HEK293 (cell line): ENCODE results near the gene DENND10.
A peak's percentile ranks its signal among the peaks of the same experiment; 100 is the strongest.

Source experiments
- GLI2 ChIP-seq: fragments of 450-650 bp; formaldehyde crosslinking; IDR thresholded peaks from 2 replicates; pipeline ENCODE4; 2017; ENCODE audit warnings: missing biosample characterization, missing genetic modification characterization, low read depth, borderline replicate concordance
- GLIS2 ChIP-seq: fragments of 450-650 bp; formaldehyde crosslinking; IDR thresholded peaks from 2 replicates; pipeline ENCODE4 v1.5.1; 2016; ENCODE audit warnings: missing biosample characterization, missing genetic modification characterization
- KLF1 ChIP-seq: fragments of 450-650 bp; formaldehyde crosslinking; IDR thresholded peaks from 2 replicates; pipeline ENCODE4 v1.5.1; 2016; ENCODE audit warnings: missing biosample characterization, missing genetic modification characterization
- MEIS1 ChIP-seq: sonication (generic); formaldehyde crosslinking; IDR thresholded peaks from 2 replicates; pipeline ENCODE4 v1.8.1; 2022; ENCODE audit warnings: missing genetic modification reagents, mild to moderate bottlenecking, borderline replicate concordance
- OSR2 ChIP-seq: fragments of 450-650 bp; formaldehyde crosslinking; IDR thresholded peaks from 2 replicates; pipeline ENCODE4 v1.5.1; 2016; ENCODE audit warnings: missing biosample characterization, missing genetic modification characterization
- PRDM4 ChIP-seq: fragments of 450-650 bp; formaldehyde crosslinking; IDR thresholded peaks from 2 replicates; pipeline ENCODE4 v1.5.1; 2017; ENCODE audit warnings: missing biosample characterization, missing genetic modification characterization
- SCRT2 ChIP-seq: fragments of 450-650 bp; formaldehyde crosslinking; IDR thresholded peaks from 2 replicates; pipeline ENCODE4 v1.5.1; 2016; ENCODE audit warnings: missing biosample characterization, missing genetic modification characterization
- SP7 ChIP-seq: fragments of 450-650 bp; formaldehyde crosslinking; IDR thresholded peaks from 2 replicates; pipeline ENCODE4 v1.5.1; 2016; ENCODE audit warnings: missing biosample characterization, missing genetic modification characterization
- ZBTB6 ChIP-seq: fragments of 450-650 bp; formaldehyde crosslinking; IDR thresholded peaks from 2 replicates; pipeline ENCODE4 v1.5.1; 2017; ENCODE audit warnings: missing biosample characterization, missing genetic modification characterization
- ZFP3 ChIP-seq: fragments of 450-650 bp; formaldehyde crosslinking; IDR thresholded peaks from 2 replicates; pipeline ENCODE4 v1.5.1; 2016; ENCODE audit warnings: low read depth, missing biosample characterization, missing genetic modification characterization
- ZFP37 ChIP-seq: fragments of 450-650 bp; formaldehyde crosslinking; IDR thresholded peaks from 2 replicates; pipeline ENCODE4 v1.5.1; 2016; ENCODE audit warnings: missing biosample characterization, missing genetic modification characterization
- ZNF10 ChIP-seq: fragments of 450-650 bp; formaldehyde crosslinking; IDR thresholded peaks from 2 replicates; pipeline ENCODE4 v1.5.1; 2017; ENCODE audit warnings: missing biosample characterization, missing genetic modification characterization
- ZNF16 ChIP-seq: fragments of 450-650 bp; formaldehyde crosslinking; IDR thresholded peaks from 2 replicates; pipeline ENCODE4 v1.5.1; 2016; ENCODE audit warnings: low read depth, missing biosample characterization, missing genetic modification characterization
- ZNF174 ChIP-seq: fragments of 450-650 bp; formaldehyde crosslinking; IDR thresholded peaks from 2 replicates; pipeline ENCODE4 v1.5.0; 2017; ENCODE audit warnings: missing biosample characterization, mild to moderate bottlenecking, missing genetic modification characterization
- ZNF19 ChIP-seq: fragments of 450-650 bp; formaldehyde crosslinking; IDR thresholded peaks from 2 replicates; pipeline ENCODE4; 2016; ENCODE audit warnings: missing biosample characterization, missing genetic modification characterization, low read depth
- ZNF202 ChIP-seq: fragments of 450-650 bp; formaldehyde crosslinking; IDR thresholded peaks from 2 replicates; pipeline ENCODE4 v1.5.1; 2016; ENCODE audit warnings: missing biosample characterization, missing genetic modification characterization, borderline replicate concordance
- ZNF23 ChIP-seq: fragments of 450-650 bp; formaldehyde crosslinking; IDR thresholded peaks from 2 replicates; pipeline ENCODE4 v1.5.1; 2016; ENCODE audit warnings: missing biosample characterization, missing genetic modification characterization, borderline replicate concordance
- ZNF274 ChIP-seq, 2 experiments: fragments of 200-500 bp in 1 of 2; fragments of 450-650 bp in 1 of 2; sonication (Bioruptor generic) in 1 of 2; formaldehyde crosslinking in 1 of 2; IDR thresholded peaks; 2 replicates each; pipeline versions ENCODE4 v1.5.1 to v1.6.1; 2014 to 2016; ENCODE audit warnings: borderline replicate concordance in 1 of 2, inconsistent platforms in 1 of 2, low read length in 1 of 2, missing biosample characterization in 1 of 2, missing genetic modification characterization in 1 of 2
- ZNF37A ChIP-seq: fragments of 450-650 bp; IDR thresholded peaks from 2 replicates; pipeline ENCODE4 v1.5.1; 2018; ENCODE audit warnings: missing biosample characterization, missing genetic modification characterization
- ZNF398 ChIP-seq: fragments of 450-650 bp; formaldehyde crosslinking; IDR thresholded peaks from 2 replicates; pipeline ENCODE4 v1.5.1; 2017; ENCODE audit warnings: missing biosample characterization, missing genetic modification characterization
- ZNF423 ChIP-seq: fragments of 450-650 bp; formaldehyde crosslinking; IDR thresholded peaks from 2 replicates; pipeline ENCODE4 v1.5.1; 2016; ENCODE audit warnings: missing biosample characterization, missing genetic modification characterization
- ZNF510 ChIP-seq: fragments of 450-650 bp; formaldehyde crosslinking; IDR thresholded peaks from 2 replicates; pipeline ENCODE4 v1.5.1; 2018; ENCODE audit warnings: mild to moderate bottlenecking, missing genetic modification characterization, missing biosample characterization; ENCODE audit not compliant: insufficient replicate concordance
- ZNF548 ChIP-seq: fragments of 450-650 bp; formaldehyde crosslinking; IDR thresholded peaks from 2 replicates; pipeline ENCODE4 v1.5.1; 2016; ENCODE audit warnings: missing biosample characterization, missing genetic modification characterization
- ZNF561 ChIP-seq: fragments of 450-650 bp; IDR thresholded peaks from 2 replicates; pipeline ENCODE4 v1.5.1; 2018; ENCODE audit warnings: missing biosample characterization, missing genetic modification characterization, borderline replicate concordance
- ZNF621 ChIP-seq: fragments of 450-650 bp; formaldehyde crosslinking; IDR thresholded peaks from 2 replicates; pipeline ENCODE4 v1.5.1; 2017; ENCODE audit warnings: missing biosample characterization, missing genetic modification characterization
- ZNF626 ChIP-seq: fragments of 450-650 bp; sonication (Bioruptor Pico); formaldehyde crosslinking; IDR thresholded peaks from 2 replicates; pipeline ENCODE4 v1.5.1; 2018; ENCODE audit warnings: missing biosample characterization, missing genetic modification characterization, inconsistent platforms
- ZNF843 ChIP-seq: fragments of 450-650 bp; formaldehyde crosslinking; IDR thresholded peaks from 2 replicates; pipeline ENCODE4 v1.5.1; 2016; ENCODE audit warnings: missing biosample characterization, missing genetic modification characterization
- ZSCAN23 ChIP-seq: fragments of 450-650 bp; formaldehyde crosslinking; IDR thresholded peaks from 2 replicates; pipeline ENCODE4 v1.5.1; 2016; ENCODE audit warnings: missing biosample characterization, missing genetic modification characterization
- ZSCAN30 ChIP-seq: fragments of 450-650 bp; IDR thresholded peaks from 2 replicates; pipeline ENCODE4 v1.5.1; 2018; ENCODE audit warnings: missing biosample characterization, mild to moderate bottlenecking, missing genetic modification characterization, moderate library complexity
- ZSCAN5A ChIP-seq: fragments of 450-650 bp; formaldehyde crosslinking; IDR thresholded peaks from 2 replicates; pipeline ENCODE4 v1.5.1; 2016; ENCODE audit warnings: missing biosample characterization, missing genetic modification characterization
- TF ChIP-seq, protein P1 (sequence below): fragments of 450-650 bp; IDR thresholded peaks from 2 replicates; pipeline ENCODE4 v1.5.1; 2018; ENCODE audit warnings: missing biosample characterization, mild to moderate bottlenecking, missing genetic modification characterization

The DENND10 gene

DNA sequence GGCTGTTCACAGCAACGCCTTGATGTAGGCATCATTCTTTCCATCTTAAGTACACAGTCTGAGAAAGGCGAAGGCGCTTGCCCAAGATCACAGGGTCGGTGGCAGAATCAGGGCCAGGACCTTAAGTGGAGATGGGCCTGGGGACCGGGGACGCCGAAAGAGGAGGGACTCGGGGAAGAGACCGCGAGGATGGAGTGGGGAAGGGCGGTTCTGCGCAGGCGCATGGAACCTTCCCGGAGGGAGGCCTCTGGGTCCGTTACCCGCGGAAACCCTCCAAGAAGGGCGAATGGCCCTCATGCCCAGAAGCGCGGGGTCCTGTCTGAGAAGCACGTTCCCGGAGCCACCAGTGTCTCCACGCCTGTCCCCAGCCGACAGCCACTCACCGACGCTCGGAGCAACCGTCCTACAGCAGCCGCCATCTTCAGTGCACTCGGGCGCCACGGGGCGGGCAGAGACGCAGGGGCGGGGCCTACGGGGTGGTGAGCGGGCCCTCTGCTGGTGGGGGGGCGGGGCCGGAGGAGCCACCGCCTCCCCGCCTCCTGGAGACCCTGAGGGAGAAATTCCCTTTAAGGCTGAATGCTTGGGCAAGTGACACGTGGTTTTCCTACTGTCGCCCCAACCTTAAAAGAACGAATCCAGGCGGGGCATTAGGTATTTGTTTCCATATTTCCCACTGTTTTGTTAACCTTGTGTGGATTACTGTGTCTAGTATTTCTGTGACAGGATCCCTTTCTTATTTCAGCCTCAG is 74.6 kb downstream of the DENND10 start, which contains the start of gene PRDX3 (continued):
- no peak for TF ChIP-seq ZNF274 (IDR thresholded peaks at IDR 0.05; ENCODE audit: low read length)
- no peak for TF ChIP-seq ZNF274 (tag by site-specific recombination; IDR thresholded peaks at IDR 0.05; ENCODE audit: borderline replicate concordance)
- TF ChIP-seq ZNF561 (tag by site-specific recombination) = peak; percentile 37; the same call in 1 of the 2 replicates
- no peak for TF ChIP-seq OSR2 (tag by site-specific recombination)
- no peak for TF ChIP-seq ZNF23 (tag by site-specific recombination)
- no peak for TF ChIP-seq ZNF174 (tag by site-specific recombination)
- TF ChIP-seq ZNF621 (tag by site-specific recombination) = no peak
- TF ChIP-seq ZNF548 = no peak
- no peak for TF ChIP-seq ZNF10 (tag by site-specific recombination)
- TF ChIP-seq GLIS2 (tag by site-specific recombination) = peak; percentile 92
- no peak for TF ChIP-seq ZSCAN23 (tag by site-specific recombination)
- no peak for TF ChIP-seq ZNF398 (tag by site-specific recombination)
- TF ChIP-seq ZFP3 (tag by site-specific recombination) = no peak
- TF ChIP-seq ZFP37 (tag by site-specific recombination) = 0 out of 2 replicates have a peak, but pooled peaks have one; percentile 8
- TF ChIP-seq ZSCAN30 (tag by site-specific recombination) = 0 out of 2 replicates have a peak, but pooled peaks have one; percentile 10
- TF ChIP-seq ZNF843 (tag by site-specific recombination) = peak; percentile 46
- no peak for TF ChIP-seq MEIS1
- no peak for TF ChIP-seq ZNF423 (tag by site-specific recombination)
- no peak for TF ChIP-seq ZBTB6 (tag by site-specific recombination)
- TF ChIP-seq KLF1 = peak; percentile 77
- TF ChIP-seq ZNF16 (tag by site-specific recombination) = no peak
- no peak for TF ChIP-seq ZNF19
- 0 out of 2 replicates have a peak, but pooled peaks have one; percentile 54 for TF ChIP-seq ZSCAN5A (tag by site-specific recombination)
- TF ChIP-seq ZNF202 (tag by site-specific recombination) = no peak
- TF ChIP-seq ZNF37A (tag by site-specific recombination) = no peak
- no peak for TF ChIP-seq SCRT2
- peak; percentile 78 for TF ChIP-seq SP7 (tag by site-specific recombination)
- TF ChIP-seq ZNF510 = no peak
- TF ChIP-seq GLI2 (tag by site-specific recombination) = no peak
- TF ChIP-seq PRDM4 (tag by site-specific recombination) = no peak
- no peak for TF ChIP-seq ZNF626
- TF ChIP-seq, protein P1, sequence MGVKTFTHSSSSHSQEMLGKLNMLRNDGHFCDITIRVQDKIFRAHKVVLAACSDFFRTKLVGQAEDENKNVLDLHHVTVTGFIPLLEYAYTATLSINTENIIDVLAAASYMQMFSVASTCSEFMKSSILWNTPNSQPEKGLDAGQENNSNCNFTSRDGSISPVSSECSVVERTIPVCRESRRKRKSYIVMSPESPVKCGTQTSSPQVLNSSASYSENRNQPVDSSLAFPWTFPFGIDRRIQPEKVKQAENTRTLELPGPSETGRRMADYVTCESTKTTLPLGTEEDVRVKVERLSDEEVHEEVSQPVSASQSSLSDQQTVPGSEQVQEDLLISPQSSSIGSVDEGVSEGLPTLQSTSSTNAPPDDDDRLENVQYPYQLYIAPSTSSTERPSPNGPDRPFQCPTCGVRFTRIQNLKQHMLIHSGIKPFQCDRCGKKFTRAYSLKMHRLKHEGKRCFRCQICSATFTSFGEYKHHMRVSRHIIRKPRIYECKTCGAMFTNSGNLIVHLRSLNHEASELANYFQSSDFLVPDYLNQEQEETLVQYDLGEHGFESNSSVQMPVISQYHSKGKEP = no peak
